ENCODE data around the gene AGXT2.

Gene AGXT2

DNA sequence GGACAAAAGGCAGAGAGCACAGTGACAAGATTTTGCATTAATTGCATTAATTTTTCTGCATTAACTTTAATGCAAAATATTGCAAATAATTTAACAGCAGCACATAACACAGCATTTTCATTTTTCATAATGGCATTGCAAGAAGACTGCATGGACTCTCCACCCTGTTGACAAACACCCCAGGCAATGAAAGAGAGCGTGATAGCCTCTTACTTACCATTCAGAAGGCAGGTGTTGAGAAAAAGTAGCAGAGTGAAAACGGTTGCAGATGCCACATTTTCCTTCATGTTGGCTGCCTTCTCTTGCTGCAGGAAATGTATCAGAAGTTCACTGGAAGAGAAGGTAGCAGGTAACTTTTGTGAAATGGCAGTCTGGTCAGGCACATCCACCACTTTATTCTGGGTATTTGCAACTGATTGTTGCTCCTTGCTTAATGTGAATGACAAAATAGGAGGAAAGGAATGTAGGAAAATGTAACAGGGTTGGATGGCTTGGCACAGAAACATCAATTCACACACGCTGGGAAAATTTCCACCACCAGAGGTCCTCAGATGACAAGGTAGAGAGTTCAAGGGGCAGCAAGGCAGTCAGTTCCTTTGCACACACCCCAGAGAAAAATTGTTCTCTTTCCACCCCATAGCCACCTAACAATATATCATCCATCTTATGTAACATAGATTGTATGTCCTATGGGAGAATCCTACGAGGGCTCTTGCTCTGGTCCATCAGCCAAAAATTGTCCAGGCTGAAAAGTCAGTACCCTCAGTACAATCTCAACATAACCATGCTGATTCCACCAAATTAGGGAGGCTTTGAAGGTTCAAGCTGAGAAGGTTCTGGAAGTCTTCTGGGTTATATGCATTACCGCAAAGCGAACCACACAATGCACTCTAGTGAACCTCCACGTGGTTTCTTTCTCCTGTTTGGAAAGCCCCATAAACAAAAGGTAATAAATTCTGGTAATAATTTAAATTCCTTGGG lies 41.9 kb upstream of the AGXT2 start:
- TF ChIP-seq, protein P1, sequence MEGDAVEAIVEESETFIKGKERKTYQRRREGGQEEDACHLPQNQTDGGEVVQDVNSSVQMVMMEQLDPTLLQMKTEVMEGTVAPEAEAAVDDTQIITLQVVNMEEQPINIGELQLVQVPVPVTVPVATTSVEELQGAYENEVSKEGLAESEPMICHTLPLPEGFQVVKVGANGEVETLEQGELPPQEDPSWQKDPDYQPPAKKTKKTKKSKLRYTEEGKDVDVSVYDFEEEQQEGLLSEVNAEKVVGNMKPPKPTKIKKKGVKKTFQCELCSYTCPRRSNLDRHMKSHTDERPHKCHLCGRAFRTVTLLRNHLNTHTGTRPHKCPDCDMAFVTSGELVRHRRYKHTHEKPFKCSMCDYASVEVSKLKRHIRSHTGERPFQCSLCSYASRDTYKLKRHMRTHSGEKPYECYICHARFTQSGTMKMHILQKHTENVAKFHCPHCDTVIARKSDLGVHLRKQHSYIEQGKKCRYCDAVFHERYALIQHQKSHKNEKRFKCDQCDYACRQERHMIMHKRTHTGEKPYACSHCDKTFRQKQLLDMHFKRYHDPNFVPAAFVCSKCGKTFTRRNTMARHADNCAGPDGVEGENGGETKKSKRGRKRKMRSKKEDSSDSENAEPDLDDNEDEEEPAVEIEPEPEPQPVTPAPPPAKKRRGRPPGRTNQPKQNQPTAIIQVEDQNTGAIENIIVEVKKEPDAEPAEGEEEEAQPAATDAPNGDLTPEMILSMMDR (IDR thresholded peaks at IDR 0.05; ENCODE audit: insufficient read depth, missing control alignments) = peak; percentile 61
- FAIRE-seq = no peak
- DNase-seq (ENCODE audit: insufficient read length, low spot score) = peak; percentile 20

DNA sequence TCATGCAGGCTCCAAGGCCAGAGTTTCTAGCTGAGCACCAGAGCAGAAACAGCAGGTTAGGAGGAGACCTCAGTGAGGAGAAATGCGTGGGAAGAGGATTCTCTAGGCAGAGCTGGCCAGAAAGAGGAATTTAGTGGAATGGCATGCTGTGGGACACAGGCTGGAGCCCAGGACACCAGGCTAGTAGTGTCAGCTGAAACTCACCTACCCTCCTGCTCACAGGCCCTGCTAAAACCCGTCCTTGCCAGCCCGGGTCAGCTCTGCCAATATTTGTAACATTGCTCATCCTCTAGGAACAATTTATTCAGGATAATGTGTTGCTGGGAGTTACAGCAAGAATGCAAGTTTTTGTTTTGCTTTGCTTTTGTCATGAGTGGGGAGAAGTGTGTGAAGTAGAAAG lies 40.2 kb upstream of the AGXT2 start:
- TF ChIP-seq, protein P1 (IDR thresholded peaks at IDR 0.05; ENCODE audit: insufficient read depth, missing control alignments) = no peak
- FAIRE-seq = no peak
- no peak for DNase-seq (ENCODE audit: insufficient read length, low spot score)

DNA sequence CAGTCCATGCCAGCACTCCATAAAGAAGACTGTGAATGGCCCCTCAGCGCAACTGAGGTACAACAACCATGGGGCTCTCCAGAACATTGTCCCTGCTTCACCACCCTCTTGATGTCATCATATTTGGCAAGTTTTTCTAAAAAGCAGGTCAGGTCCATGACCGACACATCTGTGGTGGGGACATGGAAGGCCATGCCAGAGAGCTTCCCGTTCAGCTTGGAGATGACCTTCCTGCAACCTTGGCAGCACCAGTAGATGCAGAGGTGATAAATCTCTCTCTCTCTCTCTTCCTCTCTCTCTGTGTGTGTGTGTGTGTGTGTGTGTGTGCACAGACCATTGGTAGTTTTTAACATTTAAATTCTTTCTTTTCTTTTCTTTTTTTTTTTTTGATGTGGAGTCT lies 35.4 kb upstream of the AGXT2 start:
- FAIRE-seq = no peak
- TF ChIP-seq, protein P1 (IDR thresholded peaks at IDR 0.05; ENCODE audit: insufficient read depth, missing control alignments) = no peak
- DNase-seq (ENCODE audit: insufficient read length, low spot score) = no peak

DNA sequence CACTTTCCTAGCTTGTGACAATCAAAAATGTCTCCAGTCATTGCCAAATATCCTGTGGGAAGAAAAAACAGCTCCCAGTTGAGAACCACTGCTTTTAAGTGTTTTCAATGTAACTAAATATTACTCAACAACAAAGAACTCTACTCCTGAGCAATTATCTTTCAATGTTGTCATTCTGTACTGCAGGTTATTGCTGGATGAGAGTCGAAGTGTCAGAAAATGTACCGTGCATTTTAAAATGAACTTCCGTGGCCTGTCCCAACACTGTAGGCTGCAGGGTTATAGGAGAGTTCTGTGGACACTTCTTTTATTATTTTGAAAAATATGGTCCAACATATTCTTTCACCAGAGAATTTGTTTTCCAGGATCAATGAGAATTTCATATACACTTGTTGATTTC lies 34.8 kb upstream of the AGXT2 start:
- TF ChIP-seq, protein P1 (IDR thresholded peaks at IDR 0.05; ENCODE audit: insufficient read depth, missing control alignments) = no peak
- DNase-seq (ENCODE audit: insufficient read length, low spot score) (no peak), FAIRE-seq (no peak)

DNA sequence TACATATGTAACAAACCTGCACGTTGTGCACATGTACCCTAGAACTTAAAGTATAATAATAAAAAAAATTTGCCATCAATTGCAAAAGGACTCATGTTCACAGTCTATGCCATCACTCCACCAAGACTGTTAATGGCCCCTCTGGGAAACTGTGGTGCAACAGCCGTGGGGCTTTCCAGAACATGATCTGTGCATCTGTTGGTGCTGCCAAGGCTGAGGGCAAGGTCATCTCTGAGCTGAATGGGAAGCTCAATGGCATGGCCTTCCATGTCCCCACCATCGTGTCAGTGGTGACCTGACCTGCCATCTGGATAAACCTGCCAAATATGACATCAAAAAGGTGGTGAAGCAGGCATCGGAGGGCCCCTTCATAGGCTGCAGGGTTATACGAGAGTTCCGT lies 33.4 kb upstream of the AGXT2 start:
- DNase-seq (ENCODE audit: insufficient read length, low spot score) = no peak
- no peak for FAIRE-seq
- TF ChIP-seq, protein P1 (IDR thresholded peaks at IDR 0.05; ENCODE audit: insufficient read depth, missing control alignments) = no peak

DNA sequence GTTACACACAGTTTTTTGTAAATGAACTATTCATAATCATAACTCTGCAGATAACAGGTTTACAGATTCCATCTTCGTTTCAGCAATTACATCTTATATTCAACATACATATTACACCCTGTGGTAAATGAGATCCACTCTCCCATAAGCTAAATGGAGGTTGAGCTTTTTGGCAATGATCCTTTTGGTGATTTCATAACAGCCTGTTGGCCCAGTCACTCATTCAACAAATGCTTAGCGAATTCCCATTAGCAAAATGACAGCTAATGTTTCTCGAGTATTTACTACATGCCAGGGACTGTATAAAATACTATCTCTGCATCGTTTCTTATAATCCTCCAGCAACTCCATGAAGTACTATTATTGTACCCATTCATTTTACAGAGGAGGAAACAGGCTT lies 25.4 kb upstream of the AGXT2 start:
- TF ChIP-seq, protein P1 (IDR thresholded peaks at IDR 0.05; ENCODE audit: insufficient read depth, missing control alignments) = no peak
- no peak for DNase-seq (ENCODE audit: insufficient read length, low spot score)
- no peak for FAIRE-seq

DNA sequence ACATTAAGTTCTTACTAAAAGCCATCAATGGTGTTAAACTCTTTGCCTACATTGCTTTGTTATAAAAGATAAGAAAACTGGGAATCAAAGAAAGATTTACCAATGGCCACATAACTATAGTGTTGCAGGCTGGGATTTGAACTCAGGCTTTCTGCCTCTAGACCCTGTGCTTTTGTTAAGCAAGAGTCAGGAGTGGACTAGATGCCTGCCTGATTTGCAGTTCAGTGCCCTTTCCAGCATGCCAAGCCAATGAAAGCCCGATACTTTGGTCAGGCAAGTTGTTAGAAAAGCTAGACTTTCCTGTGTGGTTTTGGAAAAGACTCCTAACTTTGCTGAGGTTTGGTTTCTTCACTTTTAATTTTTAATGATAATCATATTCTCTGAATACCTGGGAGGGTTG lies 21.4 kb upstream of the AGXT2 start:
- no peak for DNase-seq (ENCODE audit: insufficient read length, low spot score)
- TF ChIP-seq, protein P1 (IDR thresholded peaks at IDR 0.05; ENCODE audit: insufficient read depth, missing control alignments) = no peak
- no peak for FAIRE-seq

All from D721Med (cell line).